Heart left ventricle (tissue), 16 donors: Measurements from ENCODE around the gene ZEB1. TPM values are rescaled to one million over a fixed set of nuclear protein-coding genes. Genes with fewer than 3 reads are reported as not detected.
A peak's percentile ranks its signal among the peaks of the same experiment; 100 is the strongest.

Source experiments
- ATAC-seq, 4 donors: fragments of 200-7000 bp; cut with Tn5 transposase; one replicate each; pipeline ENCODE4 v1.9.1; 2020 to 2022; ENCODE audit warnings: moderate library complexity in 4 of 4, mild to moderate bottlenecking in 3 of 4, moderate number of reproducible peaks in 1 of 4
- DNase-seq, 5 donors: peaks; one replicate each; pipeline ENCODE4 v3.0.0-alpha.2; 2020
- H3K27ac ChIP-seq, 12 donors: fragments of 200-600 bp; sonication (generic) in 4 of 12; one replicate each; pipeline versions ENCODE4 v1.5.0 to v1.8.0; 2016 to 2022; ENCODE audit warnings: mild to moderate bottlenecking in 2 of 12
- H3K27me3 ChIP-seq, 9 donors: fragments of 200-600 bp; sonication (generic) in 2 of 9; one replicate each; pipeline versions ENCODE4 v1.5.1 to v1.8.0; 2016 to 2022; ENCODE audit warnings: mild to moderate bottlenecking in 3 of 9
- H3K36me3 ChIP-seq, 9 donors: fragments of 200-600 bp; sonication (generic) in 2 of 9; one replicate each; pipeline versions ENCODE4 v1.5.0 to v1.8.0; 2018 to 2022; ENCODE audit warnings: mild to moderate bottlenecking in 2 of 9
- H3K4me1 ChIP-seq, 12 donors: fragments of 200-600 bp; sonication (generic) in 4 of 12; one replicate each; pipeline versions ENCODE4 v1.5.0 to v1.8.0; 2016 to 2022; ENCODE audit warnings: mild to moderate bottlenecking in 3 of 12
- H3K4me3 ChIP-seq, 12 donors: fragments of 200-600 bp; sonication (generic) in 4 of 12; one replicate each; pipeline versions ENCODE4 v1.5.0 to v1.8.0; 2017 to 2022; ENCODE audit warnings: mild to moderate bottlenecking in 9 of 12, moderate library complexity in 4 of 12
- H3K9me3 ChIP-seq, 12 donors: fragments of 200-600 bp; sonication (generic) in 4 of 12; one replicate each; pipeline versions ENCODE4 v1.5.0 to v1.8.0; 2016 to 2022; ENCODE audit warnings: mild to moderate bottlenecking in 1 of 12
- POLR2A ChIP-seq, 2 donors: fragments of 450-650 bp; IDR thresholded peaks; one replicate each; pipeline ENCODE4 v1.6.1; 2017; ENCODE audit warnings: antibody characterized with exemption in 2 of 2, mild to moderate bottlenecking in 2 of 2, moderate library complexity in 2 of 2
- WGBS, 4 donors: extraction: QIAGEN DNeasy Blood & Tissue Kit in 2 of 4; methylation state at CpG; one replicate each; pipeline versions ENCODE4 v1.1.5 to v1.1.7; 2013 to 2018; 5-methylcytosine and 5-hydroxymethylcytosine counted together
- intact Hi-C, 10 donors: fragments of 100-400 bp; cut with DNase I; formaldehyde crosslinking; loops; one replicate each; pipeline versions ENCODE4 v1.11.1 to v1.14.2; 2022
- polyA plus RNA-seq, 2 donors: library from polyadenylated mRNA; stranded (reverse); fragments of 200-250 nt; gene quantifications; one replicate each; pipeline ENCODE4 v1.2.3, GENCODE V29; 2013
- total RNA-seq, 9 donors: library from RNA; depleted of rRNA in 2 of 9; stranded (reverse); fragments of >200 nt in 2 of 9; fragmentation: NEBNext Ultra II Directional in 3 of 9; extraction: Animal tissue kit (Norgen Biotek cat#: 25700) in 3 of 9; gene quantifications; one replicate each; pipeline versions ENCODE4 v1.1.0 to v1.2.4, GENCODE V29; 2016 to 2023
- TF ChIP-seq, protein P1 (sequence below), 12 donors: fragments of 200-600 bp; sonication (generic) in 4 of 12; IDR thresholded peaks; one replicate each; pipeline versions ENCODE4 v1.5.0 to v1.8.0; 2018 to 2022; ENCODE audit warnings: antibody characterized with exemption in 12 of 12, mild to moderate bottlenecking in 5 of 12
- donor health status: ischemic (EF 13 %, LVEDD 7.1; RV severe dilation, severe dysfunction).
- donor health status: healthy with polysubstance abuse.
- donor health status: DM: no; HTN: yes; CAD: no.
- donor health status: DM: no; HTN: no; CAD: no.
- donor health status: ischemic (EF 25% LVEDD 6.9; RV normal size, moderate dysfunction).
- donor health status: ischemic (EF 25% LVEDD 5.7; RV mildly dilated, moderate dysfunction).
- donor health status: healthy.
- donor health status: DM: yes; HTN: yes; CAD: no.
- donor health status: ischemic (EF 35%, LVEDD 5.7; RV mildly dilated, moderate dysfunction).
- donor health status: nonischemic (EF 11% LVEDD 7.7; RV severe dilation, severe dysfunction).
- donor health status: DM: yes; HTN: yes; CAD: no.
- donor health status: PGD.
- donor health status: ischemic (EF 29% LVEDD 5.4; RV normal size, mild dysfunction).
- donor health status: nonischemic (EF 23%, LVEDD 6.1; RV moderate dilation, normal function).

The ZEB1 gene
- total and polyA plus RNA-seq, 11 donors, result 15.4 to 135 (median 95.6) TPM

DNA sequence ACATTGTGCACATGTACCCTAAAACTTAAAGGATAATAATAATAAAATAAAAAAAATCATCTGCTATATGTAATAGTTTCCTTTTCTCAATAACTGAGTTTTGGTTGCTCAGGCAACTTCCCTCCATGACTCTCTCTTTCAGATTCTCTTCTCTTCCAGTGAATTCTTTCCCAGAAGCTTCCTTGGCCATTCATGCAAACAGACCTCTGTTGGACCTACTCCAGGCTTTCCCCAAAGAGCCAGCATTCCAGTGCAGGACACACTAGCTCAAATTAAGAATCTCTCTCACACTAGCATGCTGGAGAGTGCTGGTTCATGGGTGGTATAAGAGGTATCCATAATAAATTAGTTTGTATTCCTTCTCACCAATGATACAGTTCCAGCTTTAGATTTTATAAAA lies 31.0 kb upstream of the ZEB1 start:
- Histone ChIP-seq H3K36me3 (no peaks in the 10 kb centered on the region), H3K9me3 (peaks cover 0 to 5% (median 0%) of the 10 kb centered on the region in 12 donors), H3K4me3 (no peak overlapping the region), H3K27ac (no peak overlapping the region), H3K4me1 (peaks cover 0 to 7% (median 0%) of the 10 kb centered on the region in 12 donors), H3K27me3 (no peaks in the 10 kb centered on the region)
- intact Hi-C loops, result no loop called here
- no peak for ATAC-seq
- DNase-seq, result no peak
- TF ChIP-seq POLR2A (IDR thresholded peaks at IDR 0.05), result no peak
- TF ChIP-seq, protein P1, sequence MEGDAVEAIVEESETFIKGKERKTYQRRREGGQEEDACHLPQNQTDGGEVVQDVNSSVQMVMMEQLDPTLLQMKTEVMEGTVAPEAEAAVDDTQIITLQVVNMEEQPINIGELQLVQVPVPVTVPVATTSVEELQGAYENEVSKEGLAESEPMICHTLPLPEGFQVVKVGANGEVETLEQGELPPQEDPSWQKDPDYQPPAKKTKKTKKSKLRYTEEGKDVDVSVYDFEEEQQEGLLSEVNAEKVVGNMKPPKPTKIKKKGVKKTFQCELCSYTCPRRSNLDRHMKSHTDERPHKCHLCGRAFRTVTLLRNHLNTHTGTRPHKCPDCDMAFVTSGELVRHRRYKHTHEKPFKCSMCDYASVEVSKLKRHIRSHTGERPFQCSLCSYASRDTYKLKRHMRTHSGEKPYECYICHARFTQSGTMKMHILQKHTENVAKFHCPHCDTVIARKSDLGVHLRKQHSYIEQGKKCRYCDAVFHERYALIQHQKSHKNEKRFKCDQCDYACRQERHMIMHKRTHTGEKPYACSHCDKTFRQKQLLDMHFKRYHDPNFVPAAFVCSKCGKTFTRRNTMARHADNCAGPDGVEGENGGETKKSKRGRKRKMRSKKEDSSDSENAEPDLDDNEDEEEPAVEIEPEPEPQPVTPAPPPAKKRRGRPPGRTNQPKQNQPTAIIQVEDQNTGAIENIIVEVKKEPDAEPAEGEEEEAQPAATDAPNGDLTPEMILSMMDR (IDR thresholded peaks at IDR 0.05), result no peak

DNA sequence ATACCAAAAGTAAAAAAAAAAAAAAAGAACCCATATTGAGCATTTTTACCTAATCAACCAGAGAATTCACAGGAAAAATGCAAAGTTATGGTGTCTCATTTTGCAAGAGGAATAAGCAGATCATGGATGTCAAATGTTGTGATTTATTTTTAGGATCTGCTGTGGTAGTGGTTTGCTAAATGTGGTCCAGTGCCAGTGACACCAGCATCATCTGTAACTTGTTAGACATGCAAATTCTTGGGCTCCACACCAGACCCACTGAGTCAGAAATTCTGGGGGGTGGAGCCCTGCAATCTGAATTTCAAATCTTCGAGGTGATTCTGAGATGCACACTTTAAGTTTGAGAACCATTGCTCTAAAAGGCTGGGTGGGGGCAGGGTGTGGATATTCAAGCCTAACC lies 30.1 kb upstream of the ZEB1 start:
- no peak overlapping the region for H3K4me3 ChIP-seq
- no peaks in the 10 kb centered on the region for H3K27me3 ChIP-seq
- no peak for DNase-seq
- no peak for ATAC-seq
- TF ChIP-seq, protein P1 (IDR thresholded peaks at IDR 0.05), result no peak
- TF ChIP-seq POLR2A (IDR thresholded peaks at IDR 0.05), result no peak
- intact Hi-C loops, result no loop called here
- peaks cover 0 to 7% (median 0%) of the 10 kb centered on the region in 12 donors for H3K4me1 ChIP-seq
- WGBS, 4 donors, result 86 to 100% (median 95%) methylated on average over 1 of the region's 1 CpG
- no peak overlapping the region for H3K27ac ChIP-seq
- no peaks in the 10 kb centered on the region for H3K36me3 ChIP-seq
- H3K9me3 ChIP-seq, result peaks cover 0 to 5% (median 0%) of the 10 kb centered on the region in 12 donors

DNA sequence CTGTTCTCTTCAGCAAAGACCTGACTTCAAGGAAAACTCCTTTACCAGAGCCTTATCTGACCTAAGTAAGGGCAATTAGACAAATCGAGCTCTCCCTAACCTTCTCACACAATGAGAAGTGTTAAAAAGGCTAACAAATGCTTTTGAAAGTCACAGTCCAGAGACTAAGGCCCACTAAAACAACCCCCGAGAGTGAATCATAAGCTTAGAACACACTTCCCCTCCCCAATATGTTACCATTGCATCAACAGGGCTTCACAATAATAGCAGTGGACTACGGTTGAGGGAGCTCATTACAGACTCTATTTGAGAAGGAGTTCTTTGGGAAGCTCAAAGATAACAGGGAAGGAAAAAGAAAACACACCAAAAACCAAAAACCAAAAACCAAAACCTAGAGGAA lies 28.6 kb upstream of the ZEB1 start:
- ATAC-seq (no peak), DNase-seq (no peak)
- Histone ChIP-seq H3K36me3 (no peaks in the 10 kb centered on the region), H3K4me3 (no peak overlapping the region), H3K27ac (peak overlapping the region in 3 of 12 donors; percentile 3 to 51 (median 8)), H3K9me3 (peaks cover 0 to 5% (median 0%) of the 10 kb centered on the region in 12 donors), H3K4me1 (peaks cover 0 to 7% (median 0%) of the 10 kb centered on the region in 12 donors), H3K27me3 (no peaks in the 10 kb centered on the region)
- 77 to 88% (median 83%) methylated on average over 3 of the region's 3 CpGs for WGBS, 4 donors
- TF ChIP-seq POLR2A (IDR thresholded peaks at IDR 0.05), result no peak
- TF ChIP-seq, protein P1 (IDR thresholded peaks at IDR 0.05), result no peak
- intact Hi-C loops, result no loop called here

DNA sequence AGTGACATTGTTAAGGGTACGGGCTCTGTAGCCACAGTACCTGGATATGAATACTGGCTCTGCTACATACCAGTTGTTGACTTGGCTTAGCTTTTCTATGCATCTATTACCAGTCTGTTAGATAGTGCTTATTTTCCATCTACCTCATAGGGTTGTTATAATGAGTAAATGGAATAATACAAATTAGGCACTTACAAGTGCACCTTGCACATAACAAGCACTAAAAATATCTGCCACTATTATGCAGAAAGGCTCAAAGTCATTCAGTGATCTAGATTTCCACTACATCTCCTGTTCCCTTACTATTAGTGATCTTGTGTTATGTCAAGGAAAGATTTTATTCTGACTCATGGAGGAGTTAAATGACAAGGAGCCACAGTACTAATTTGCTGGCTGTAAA lies 27.9 kb upstream of the ZEB1 start:
- 92 to 97% (median 95%) methylated on average over 1 of the region's 1 CpG for WGBS, 4 donors
- Histone ChIP-seq H3K27ac (no peak overlapping the region), H3K36me3 (no peaks in the 10 kb centered on the region), H3K27me3 (no peaks in the 10 kb centered on the region), H3K4me3 (no peak overlapping the region), H3K9me3 (peaks cover 0 to 5% (median 0%) of the 10 kb centered on the region in 12 donors), H3K4me1 (peaks cover 0 to 7% (median 0%) of the 10 kb centered on the region in 12 donors)
- intact Hi-C loops, result no loop called here
- no peak for DNase-seq
- no peak for ATAC-seq
- TF ChIP-seq, protein P1 (IDR thresholded peaks at IDR 0.05), result no peak
